HepG2 (cell line): ENCODE results near the gene ITLN2. TPM values are rescaled to one million over a fixed set of nuclear protein-coding genes. Genes with fewer than 3 reads are reported as not detected.

ENCODE experiments used
- ATAC-seq: fragments of 200-7000 bp; cut with Tn5 transposase; 3 replicates; pipeline ENCODE4 v1.9.1; 2020; ENCODE audit warnings: mild to moderate bottlenecking, moderate library complexity
- BruUV-seq: library from RNA; stranded (reverse); fragments of 400-500 nt; replicated peaks from 2 replicates; lab custom pipeline; 2021; lab: Mats Ljungman, UMichigan
- CTCF ChIA-PET: fragments of 300-600 bp; formaldehyde crosslinking; extraction: SDS; loops from one replicate; lab custom pipeline; 2021; ENCODE audit warnings: low total read pairs, inconsistent platforms, low intra/inter-chr PET ratio; lab: Yijun Ruan, JAX
- POLR2A ChIA-PET: fragments of 350-600 bp; sonication (Branson Sonifier 250); formaldehyde crosslinking; loops from one replicate; lab custom pipeline; 2020; ENCODE audit warnings: antibody characterized with exemption, inconsistent platforms; lab: Yijun Ruan, JAX
- DNase-seq: peaks from one replicate; pipeline ENCODE4 v3.0.0-alpha.2; 2015; ENCODE audit warnings: low spot score
- FAIRE-seq: peaks from 3 replicates; lab custom pipeline; 2011; peaks lifted over from hg19 to GRCh38; lab: Jason Lieb, UNC
- H2AFZ ChIP-seq: one replicate; pipeline ENCODE4 v1.6.1; 2011; ENCODE audit warnings: low read length, inconsistent platforms
- H3K27ac ChIP-seq: fragments of 300-600 bp; 3 replicates; pipeline ENCODE4 v1.8.0; 2011; ENCODE audit warnings: mixed run types, mild to moderate bottlenecking, mixed read lengths, low read length, inconsistent platforms; ENCODE audit not compliant: insufficient read depth; ENCODE audit errors: extremely low read length
- H3K27me3 ChIP-seq, 2 experiments: fragments of 200-600 bp in 1 of 2; 2 replicates in 1 of 2; 3 replicates in 1 of 2; pipeline versions ENCODE4 v1.6.0 to v1.8.0; 2011; ENCODE audit warnings: low read length in 2 of 2, mild to moderate bottlenecking in 2 of 2, moderate library complexity in 2 of 2, inconsistent platforms in 1 of 2; ENCODE audit not compliant: insufficient read depth in 2 of 2, control insufficient read depth in 1 of 2
- H3K36me3 ChIP-seq, 2 experiments: fragments of 200-600 bp in 1 of 2; replicated peaks in 1 of 2; 2 replicates in 1 of 2; 3 replicates in 1 of 2; pipeline versions ENCODE4 v1.5.1 to v1.8.0; 2011; ENCODE audit warnings: low read length in 2 of 2, inconsistent platforms in 1 of 2; ENCODE audit not compliant: insufficient read depth in 2 of 2, control insufficient read depth in 1 of 2
- H3K4me1 ChIP-seq: 2 replicates; pipeline ENCODE4 v1.5.1; 2012; ENCODE audit warnings: low read length, inconsistent platforms; ENCODE audit not compliant: insufficient read depth
- H3K4me2 ChIP-seq: 2 replicates; pipeline ENCODE4 v1.6.0; 2011; ENCODE audit warnings: low read depth, low read length, inconsistent platforms
- H3K4me3 ChIP-seq, 3 experiments: fragments of 200-600 bp in 1 of 3; sonication (generic), shearing (Covaris generic) in 1 of 3; replicated peaks in 1 of 3; 2 replicates each; pipeline ENCODE4 v1.5.1; 2011 to 2016; ENCODE audit warnings: low read length in 3 of 3, inconsistent platforms in 2 of 3, low read depth in 2 of 3, mild to moderate bottlenecking in 2 of 3, control low read depth in 1 of 3, mixed read lengths in 1 of 3; ENCODE audit not compliant: insufficient read depth in 1 of 3
- H3K79me2 ChIP-seq: one replicate; pipeline ENCODE4 v1.6.1; 2011; ENCODE audit warnings: low read length, inconsistent platforms; ENCODE audit not compliant: insufficient read depth
- H3K9ac ChIP-seq: 2 replicates; pipeline ENCODE4 v1.6.0; 2011; ENCODE audit warnings: mild to moderate bottlenecking, low read depth, low read length, inconsistent platforms; ENCODE audit not compliant: insufficient read depth
- H3K9me3 ChIP-seq: 2 replicates; pipeline ENCODE4 v1.5.1; 2012; ENCODE audit warnings: mild to moderate bottlenecking, low read length
- H4K20me1 ChIP-seq: 2 replicates; pipeline ENCODE4 v1.6.0; 2011; ENCODE audit warnings: inconsistent platforms, mild to moderate bottlenecking, low read length, moderate library complexity; ENCODE audit not compliant: insufficient read depth
- ARNTL ChIP-seq: sonication (generic); formaldehyde crosslinking; IDR thresholded peaks from 2 replicates; pipeline ENCODE4 v1.4.0; 2020; ENCODE audit warnings: mild to moderate bottlenecking, missing genetic modification reagents
- CHCHD3 ChIP-seq: sonication (generic); formaldehyde crosslinking; IDR thresholded peaks from 2 replicates; pipeline ENCODE4 v1.8.0; 2022; ENCODE audit warnings: mild to moderate bottlenecking, missing genetic modification reagents, moderate library complexity
- ERF ChIP-seq: IDR thresholded peaks from 2 replicates; pipeline ENCODE4 v1.6.1; 2018; ENCODE audit warnings: missing biosample characterization, missing genetic modification reagents
- KLF15 ChIP-seq: sonication (generic); formaldehyde crosslinking; IDR thresholded peaks from 2 replicates; pipeline ENCODE4 v1.8.1; 2023; ENCODE audit warnings: borderline replicate concordance, mild to moderate bottlenecking, inconsistent platforms, missing genetic modification reagents, mixed read lengths
- NFE2 ChIP-seq: sonication (generic); formaldehyde crosslinking; IDR thresholded peaks from 2 replicates; pipeline ENCODE4 v1.4.0; 2020; ENCODE audit warnings: missing genetic modification reagents
- SRSF9 ChIP-seq: fragments of 200-400 bp; formaldehyde crosslinking; IDR thresholded peaks from 2 replicates; pipeline ENCODE4 v1.6.1; 2018; ENCODE audit warnings: borderline replicate concordance, mild to moderate bottlenecking, low read depth, low read length; ENCODE audit not compliant: insufficient read depth, poor library complexity, severe bottlenecking
- TEAD2 ChIP-seq: sonication (generic); formaldehyde crosslinking; IDR thresholded peaks from 2 replicates; pipeline ENCODE4 v1.9.0; 2021; ENCODE audit warnings: missing genetic modification reagents
- ZNF205 ChIP-seq: IDR thresholded peaks from 2 replicates; pipeline ENCODE4 v1.6.1; 2018; ENCODE audit warnings: missing biosample characterization, missing genetic modification reagents
- ZNF558 ChIP-seq: sonication (generic); formaldehyde crosslinking; IDR thresholded peaks from 2 replicates; pipeline ENCODE4 v1.9.0; 2022; ENCODE audit warnings: mild to moderate bottlenecking, missing genetic modification reagents, borderline replicate concordance
- ZNF7 ChIP-seq: IDR thresholded peaks from 2 replicates; pipeline ENCODE4 v1.6.1; 2016; ENCODE audit warnings: missing biosample characterization, missing genetic modification reagents
- ZSCAN25 ChIP-seq: sonication (generic); formaldehyde crosslinking; IDR thresholded peaks from 2 replicates; pipeline ENCODE4 v1.8.0; 2022; ENCODE audit warnings: mild to moderate bottlenecking, missing genetic modification reagents
- WGBS: methylation state at CpG from one replicate; pipeline ENCODE4 v1.1.6; 2017; ENCODE audit warnings: low lambda C conversion rate; 5-methylcytosine and 5-hydroxymethylcytosine counted together
- in situ Hi-C: cut with HindIII; loops from 2 replicates; pipeline ENCODE4 v1.10.0; 2017; ENCODE audit warnings: low pct_unique_long_range_greater_than_20kb; ENCODE audit not compliant: extremely low pct_ligation_motif_present
- intact Hi-C: fragments of 100-400 bp; cut with micrococcal nuclease; formaldehyde crosslinking; loops from one replicate; pipeline ENCODE4 v1.10.0; 2022; ENCODE audit not compliant: unreplicated experiment
- polyA plus RNA-seq, 8 experiments: library from polyadenylated mRNA; depleted of rRNA in 3 of 8; stranded (reverse) in 7 of 8; unstranded in 1 of 8; fragments of >200 nt; fragmentation: Illumina TruSeq in 4 of 8; extraction: Trizol in 4 of 8; gene quantifications; 2 replicates each; pipeline versions ENCODE4 v1.2.1 to v1.2.3, GENCODE V29; 2011 to 2016; ENCODE audit warnings: low read depth in 4 of 8, missing spikeins in 1 of 8, mixed read lengths in 1 of 8; ENCODE audit not compliant: insufficient read depth in 1 of 8
- total RNA-seq, 5 experiments: library from RNA; depleted of rRNA; stranded (reverse); fragments of >200 nt; fragmentation: Illumina TruSeq; extraction: Trizol; gene quantifications; 2 replicates each; pipeline ENCODE4 v1.2.3, GENCODE V29; 2016; ENCODE audit warnings: low read depth in 1 of 5
- TF ChIP-seq, protein P1 (sequence below): IDR thresholded peaks from 2 replicates; pipeline ENCODE4 v1.6.1; 2016; ENCODE audit warnings: low read depth, borderline replicate concordance
- TF ChIP-seq, protein P2 (sequence below): IDR thresholded peaks from 2 replicates; pipeline ENCODE4 v1.6.1; 2016
- TF ChIP-seq, protein P3 (sequence below): sonication (generic); formaldehyde crosslinking; IDR thresholded peaks from 2 replicates; pipeline ENCODE4 v1.4.0; 2020; ENCODE audit warnings: missing genetic modification reagents, borderline replicate concordance
- TF ChIP-seq, protein P4 (sequence below): sonication (generic); formaldehyde crosslinking; IDR thresholded peaks from 2 replicates; pipeline ENCODE4 v1.8.1; 2022; ENCODE audit warnings: low read depth, mild to moderate bottlenecking, missing genetic modification reagents
- TF ChIP-seq, protein P5 (sequence below): sonication (generic); formaldehyde crosslinking; IDR thresholded peaks from 2 replicates; pipeline ENCODE4 v1.4.0; 2020; ENCODE audit warnings: missing genetic modification reagents

Gene ITLN2
- total and polyA plus RNA-seq, 2 of the 13 experiments (the other 11 are each of a cell fraction or from before 2014, with no cell fraction given), result not detected

DNA sequence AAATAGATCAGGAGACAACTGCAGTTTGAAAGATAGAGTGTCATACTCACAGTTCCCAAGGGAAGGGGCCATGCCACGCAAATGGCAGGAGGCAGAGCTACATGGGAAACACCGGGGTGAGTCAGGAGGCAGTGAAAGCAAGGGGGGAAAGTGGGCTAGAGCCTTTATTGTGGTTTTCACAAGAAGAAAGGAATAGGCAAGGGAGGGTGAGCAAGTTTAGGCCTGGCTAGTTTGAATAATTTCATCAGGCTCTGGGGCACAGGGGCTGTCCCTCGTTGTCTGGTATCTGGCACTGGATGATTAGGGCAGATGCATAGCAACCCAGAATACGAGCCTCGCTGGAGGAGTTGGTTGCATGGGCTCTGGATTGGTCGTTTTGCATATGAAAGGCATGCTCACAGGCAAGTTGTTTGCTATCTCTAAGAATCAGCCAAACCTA, 17.0 kb upstream of the ITLN2 start:
- in situ Hi-C loops, result no loop called here
- ChIA-PET CTCF (no interaction called here), POLR2A (no interaction called here)
- ATAC-seq (no peak), FAIRE-seq (no peak), DNase-seq (no peak)
- intact Hi-C loops, result no loop called here
- Histone ChIP-seq H3K27ac (no peak overlapping the region), H3K4me1 (no peaks in the 10 kb centered on the region), H2AFZ (no peak overlapping the region), H3K27me3 (no peaks in the 10 kb centered on the region; a peak in 1 of 5 replicates), H3K9ac (no peak overlapping the region), H3K4me3 (no peak overlapping the region), H3K79me2 (no peaks in the 10 kb centered on the region), H3K9me3 (no peaks in the 10 kb centered on the region), H3K4me2 (no peak overlapping the region), H3K36me3 (no peaks in the 10 kb centered on the region), H4K20me1 (no peaks in the 10 kb centered on the region)
- 26% methylated on average over 6 of the region's 6 CpGs for WGBS
- BruUV-seq, result no TSS peak
- no peak for TF ChIP-seq CHCHD3
- no peak for TF ChIP-seq ZNF205 (CRISPR knock-in tag)
- TF ChIP-seq NFE2 (CRISPR knock-in tag), result no peak
- no peak for TF ChIP-seq ZNF558
- TF ChIP-seq SRSF9, result no peak
- TF ChIP-seq ERF (CRISPR knock-in tag), result no peak
- TF ChIP-seq TEAD2 (CRISPR knock-in tag), result no peak
- TF ChIP-seq, protein P1, sequence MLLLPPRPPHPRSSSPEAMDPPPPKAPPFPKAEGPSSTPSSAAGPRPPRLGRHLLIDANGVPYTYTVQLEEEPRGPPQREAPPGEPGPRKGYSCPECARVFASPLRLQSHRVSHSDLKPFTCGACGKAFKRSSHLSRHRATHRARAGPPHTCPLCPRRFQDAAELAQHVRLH (CRISPR knock-in tag), result no peak
- no peak for TF ChIP-seq ARNTL (CRISPR knock-in tag)
- TF ChIP-seq ZNF7 (CRISPR knock-in tag), result no peak
- TF ChIP-seq, protein P2, sequence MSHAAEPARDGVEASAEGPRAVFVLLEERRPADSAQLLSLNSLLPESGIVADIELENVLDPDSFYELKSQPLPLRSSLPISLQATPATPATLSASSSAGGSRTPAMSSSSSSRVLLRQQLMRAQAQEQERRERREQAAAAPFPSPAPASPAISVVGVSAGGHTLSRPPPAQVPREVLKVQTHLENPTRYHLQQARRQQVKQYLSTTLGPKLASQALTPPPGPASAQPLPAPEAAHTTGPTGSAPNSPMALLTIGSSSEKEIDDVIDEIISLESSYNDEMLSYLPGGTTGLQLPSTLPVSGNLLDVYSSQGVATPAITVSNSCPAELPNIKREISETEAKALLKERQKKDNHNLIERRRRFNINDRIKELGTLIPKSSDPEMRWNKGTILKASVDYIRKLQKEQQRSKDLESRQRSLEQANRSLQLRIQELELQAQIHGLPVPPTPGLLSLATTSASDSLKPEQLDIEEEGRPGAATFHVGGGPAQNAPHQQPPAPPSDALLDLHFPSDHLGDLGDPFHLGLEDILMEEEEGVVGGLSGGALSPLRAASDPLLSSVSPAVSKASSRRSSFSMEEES (CRISPR knock-in tag), result no peak
- no peak for TF ChIP-seq ZSCAN25
- TF ChIP-seq KLF15 (CRISPR knock-in tag), result no peak
- TF ChIP-seq, protein P3, sequence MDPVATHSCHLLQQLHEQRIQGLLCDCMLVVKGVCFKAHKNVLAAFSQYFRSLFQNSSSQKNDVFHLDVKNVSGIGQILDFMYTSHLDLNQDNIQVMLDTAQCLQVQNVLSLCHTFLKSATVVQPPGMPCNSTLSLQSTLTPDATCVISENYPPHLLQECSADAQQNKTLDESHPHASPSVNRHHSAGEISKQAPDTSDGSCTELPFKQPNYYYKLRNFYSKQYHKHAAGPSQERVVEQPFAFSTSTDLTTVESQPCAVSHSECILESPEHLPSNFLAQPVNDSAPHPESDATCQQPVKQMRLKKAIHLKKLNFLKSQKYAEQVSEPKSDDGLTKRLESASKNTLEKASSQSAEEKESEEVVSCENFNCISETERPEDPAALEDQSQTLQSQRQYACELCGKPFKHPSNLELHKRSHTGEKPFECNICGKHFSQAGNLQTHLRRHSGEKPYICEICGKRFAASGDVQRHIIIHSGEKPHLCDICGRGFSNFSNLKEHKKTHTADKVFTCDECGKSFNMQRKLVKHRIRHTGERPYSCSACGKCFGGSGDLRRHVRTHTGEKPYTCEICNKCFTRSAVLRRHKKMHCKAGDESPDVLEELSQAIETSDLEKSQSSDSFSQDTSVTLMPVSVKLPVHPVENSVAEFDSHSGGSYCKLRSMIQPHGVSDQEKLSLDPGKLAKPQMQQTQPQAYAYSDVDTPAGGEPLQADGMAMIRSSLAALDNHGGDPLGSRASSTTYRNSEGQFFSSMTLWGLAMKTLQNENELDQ (CRISPR knock-in tag), result no peak
- TF ChIP-seq, protein P4, sequence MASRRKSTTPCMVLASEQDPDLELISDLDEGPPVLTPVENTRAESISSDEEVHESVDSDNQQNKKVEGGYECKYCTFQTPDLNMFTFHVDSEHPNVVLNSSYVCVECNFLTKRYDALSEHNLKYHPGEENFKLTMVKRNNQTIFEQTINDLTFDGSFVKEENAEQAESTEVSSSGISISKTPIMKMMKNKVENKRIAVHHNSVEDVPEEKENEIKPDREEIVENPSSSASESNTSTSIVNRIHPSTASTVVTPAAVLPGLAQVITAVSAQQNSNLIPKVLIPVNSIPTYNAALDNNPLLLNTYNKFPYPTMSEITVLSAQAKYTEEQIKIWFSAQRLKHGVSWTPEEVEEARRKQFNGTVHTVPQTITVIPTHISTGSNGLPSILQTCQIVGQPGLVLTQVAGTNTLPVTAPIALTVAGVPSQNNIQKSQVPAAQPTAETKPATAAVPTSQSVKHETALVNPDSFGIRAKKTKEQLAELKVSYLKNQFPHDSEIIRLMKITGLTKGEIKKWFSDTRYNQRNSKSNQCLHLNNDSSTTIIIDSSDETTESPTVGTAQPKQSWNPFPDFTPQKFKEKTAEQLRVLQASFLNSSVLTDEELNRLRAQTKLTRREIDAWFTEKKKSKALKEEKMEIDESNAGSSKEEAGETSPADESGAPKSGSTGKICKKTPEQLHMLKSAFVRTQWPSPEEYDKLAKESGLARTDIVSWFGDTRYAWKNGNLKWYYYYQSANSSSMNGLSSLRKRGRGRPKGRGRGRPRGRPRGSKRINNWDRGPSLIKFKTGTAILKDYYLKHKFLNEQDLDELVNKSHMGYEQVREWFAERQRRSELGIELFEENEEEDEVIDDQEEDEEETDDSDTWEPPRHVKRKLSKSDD, result no peak
- TF ChIP-seq, protein P5, sequence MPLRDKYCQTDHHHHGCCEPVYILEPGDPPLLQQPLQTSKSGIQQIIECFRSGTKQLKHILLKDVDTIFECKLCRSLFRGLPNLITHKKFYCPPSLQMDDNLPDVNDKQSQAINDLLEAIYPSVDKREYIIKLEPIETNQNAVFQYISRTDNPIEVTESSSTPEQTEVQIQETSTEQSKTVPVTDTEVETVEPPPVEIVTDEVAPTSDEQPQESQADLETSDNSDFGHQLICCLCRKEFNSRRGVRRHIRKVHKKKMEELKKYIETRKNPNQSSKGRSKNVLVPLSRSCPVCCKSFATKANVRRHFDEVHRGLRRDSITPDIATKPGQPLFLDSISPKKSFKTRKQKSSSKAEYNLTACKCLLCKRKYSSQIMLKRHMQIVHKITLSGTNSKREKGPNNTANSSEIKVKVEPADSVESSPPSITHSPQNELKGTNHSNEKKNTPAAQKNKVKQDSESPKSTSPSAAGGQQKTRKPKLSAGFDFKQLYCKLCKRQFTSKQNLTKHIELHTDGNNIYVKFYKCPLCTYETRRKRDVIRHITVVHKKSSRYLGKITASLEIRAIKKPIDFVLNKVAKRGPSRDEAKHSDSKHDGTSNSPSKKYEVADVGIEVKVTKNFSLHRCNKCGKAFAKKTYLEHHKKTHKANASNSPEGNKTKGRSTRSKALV (CRISPR knock-in tag), result no peak
